Stimulated activated CD4-positive, alpha-beta T cell treated with anti-CD3 and anti-CD28 coated beads, Interleukin-2, amount 100 ng/mL, for 4 hours (primary cell): ENCODE measurements around the gene UTS2.

ENCODE experiments used
- DNase-seq: peaks from one replicate; pipeline ENCODE4 v3.0.0-alpha.2; 2020; ENCODE audit warnings: low read depth

UTS2 gene

DNA sequence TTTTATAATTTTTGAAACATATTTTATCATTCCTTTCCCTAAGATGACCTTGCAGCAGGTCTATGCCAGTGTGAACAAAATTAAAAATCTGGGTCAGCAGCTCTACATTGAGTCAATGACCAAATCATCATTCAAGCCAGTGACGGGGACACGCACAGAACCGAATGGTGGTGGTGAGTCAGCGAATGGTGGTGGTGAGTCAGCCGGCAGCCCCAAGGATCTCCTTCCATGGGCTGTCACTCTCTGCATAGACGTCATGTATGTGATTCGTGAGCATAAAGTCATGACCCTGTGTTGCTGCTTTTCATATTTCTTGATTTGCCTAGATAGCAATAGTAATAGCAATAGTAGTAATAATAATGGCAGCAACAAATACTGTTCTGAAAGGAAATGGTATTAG is 42.5 kb downstream of the UTS2 start:
- DNase-seq, result no peak

DNA sequence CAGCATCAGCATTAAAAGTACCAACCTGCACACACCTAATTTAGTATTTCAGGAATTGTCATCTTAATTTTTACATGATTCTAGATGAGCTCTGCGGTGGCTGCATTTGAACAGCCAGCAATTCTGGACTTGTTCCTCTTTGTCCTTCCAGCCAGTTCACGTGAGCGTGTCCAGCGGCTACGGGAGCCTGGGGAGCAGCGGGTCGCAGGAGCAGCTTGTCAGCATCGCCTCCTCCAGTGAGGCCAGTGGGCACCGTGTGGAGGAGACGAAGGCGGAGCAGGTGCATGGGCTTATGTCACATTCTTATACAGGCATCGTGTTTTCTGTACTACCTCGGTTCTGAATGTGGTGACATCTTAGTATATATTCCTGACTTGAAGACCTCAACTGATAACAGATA is 43.1 kb downstream of the UTS2 start:
- no peak for DNase-seq

DNA sequence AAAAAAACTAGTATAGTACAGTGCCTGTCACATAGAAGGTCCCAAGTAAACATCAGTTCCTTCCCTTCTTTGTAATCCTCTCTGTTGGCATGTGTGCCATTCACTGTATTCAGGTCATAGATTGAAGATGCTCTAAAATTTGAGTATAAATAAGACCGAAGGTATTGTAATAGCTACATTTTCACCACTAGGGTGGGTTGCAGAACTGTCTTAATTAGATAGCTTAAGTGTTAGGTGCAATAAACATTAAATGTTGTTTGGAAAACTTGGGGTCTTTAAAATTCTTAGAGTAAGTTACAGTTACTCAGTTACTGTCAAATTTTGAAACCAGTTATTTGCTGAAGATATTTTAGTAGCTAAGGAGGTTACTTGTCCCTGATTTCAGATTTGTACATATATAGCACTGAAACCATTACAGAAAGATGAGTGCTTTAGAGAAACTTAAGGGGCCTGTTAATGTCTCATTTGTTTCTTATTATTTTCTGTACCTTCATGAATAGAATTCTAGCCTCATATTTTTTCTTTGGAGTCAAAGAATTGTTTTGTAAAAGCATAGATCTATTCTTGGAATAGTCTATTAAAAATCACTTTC is 44.5 kb downstream of the UTS2 start:
- no peak for DNase-seq

DNA sequence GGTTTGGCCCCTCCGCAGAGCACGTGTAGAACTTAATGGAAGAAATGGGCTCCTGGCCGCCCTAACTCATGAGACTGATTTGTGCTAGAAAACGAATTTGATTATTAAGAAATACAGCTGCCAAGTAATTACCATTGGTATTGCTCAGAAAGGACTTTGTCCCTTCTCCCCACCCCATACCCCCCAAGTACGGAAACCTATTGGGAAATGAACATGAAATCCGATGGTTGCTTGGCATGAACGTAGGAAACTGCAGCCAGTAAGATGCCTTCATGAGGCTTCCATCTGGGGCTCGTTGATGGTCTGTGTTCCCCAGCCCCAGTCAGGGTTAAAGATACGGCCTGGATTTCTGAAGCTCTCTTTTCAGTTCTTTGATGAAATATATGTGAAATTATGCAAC is 47.4 kb downstream of the UTS2 start:
- DNase-seq, result no peak
